Measurements from ENCODE around the gene SMARCA2. TPM values are rescaled to one million over a fixed set of nuclear protein-coding genes. Genes with fewer than 3 reads are reported as not detected.

Gene SMARCA2
- total RNA-seq, 1 donor from 2014 or later = 238 TPM

GRCh38 chr9:1986341-1986740 is 28.8 kb upstream of the SMARCA2 start:
- intact Hi-C loops (cut with micrococcal nuclease) = no loop called here
- TF ChIP-seq, protein P1, sequence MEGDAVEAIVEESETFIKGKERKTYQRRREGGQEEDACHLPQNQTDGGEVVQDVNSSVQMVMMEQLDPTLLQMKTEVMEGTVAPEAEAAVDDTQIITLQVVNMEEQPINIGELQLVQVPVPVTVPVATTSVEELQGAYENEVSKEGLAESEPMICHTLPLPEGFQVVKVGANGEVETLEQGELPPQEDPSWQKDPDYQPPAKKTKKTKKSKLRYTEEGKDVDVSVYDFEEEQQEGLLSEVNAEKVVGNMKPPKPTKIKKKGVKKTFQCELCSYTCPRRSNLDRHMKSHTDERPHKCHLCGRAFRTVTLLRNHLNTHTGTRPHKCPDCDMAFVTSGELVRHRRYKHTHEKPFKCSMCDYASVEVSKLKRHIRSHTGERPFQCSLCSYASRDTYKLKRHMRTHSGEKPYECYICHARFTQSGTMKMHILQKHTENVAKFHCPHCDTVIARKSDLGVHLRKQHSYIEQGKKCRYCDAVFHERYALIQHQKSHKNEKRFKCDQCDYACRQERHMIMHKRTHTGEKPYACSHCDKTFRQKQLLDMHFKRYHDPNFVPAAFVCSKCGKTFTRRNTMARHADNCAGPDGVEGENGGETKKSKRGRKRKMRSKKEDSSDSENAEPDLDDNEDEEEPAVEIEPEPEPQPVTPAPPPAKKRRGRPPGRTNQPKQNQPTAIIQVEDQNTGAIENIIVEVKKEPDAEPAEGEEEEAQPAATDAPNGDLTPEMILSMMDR (IDR thresholded peaks at IDR 0.05) = no peak
- Mint-ChIP-seq H3K27me3 (no peaks in the 10 kb centered on the region), H3K27ac (no peak overlapping the region), H3K36me3 (ENCODE audit: low read depth) (no peaks in the 10 kb centered on the region), H3K9me3 (no peaks in the 10 kb centered on the region), H3K4me3 (no peak overlapping the region), H3K4me1 (no peaks in the 10 kb centered on the region)
- ATAC-seq (ENCODE audit: low read depth) = no peak
- CTCF ChIA-PET = no interaction called here
- no peak for DNase-seq
- POLR2A ChIA-PET = no interaction called here

DNA sequence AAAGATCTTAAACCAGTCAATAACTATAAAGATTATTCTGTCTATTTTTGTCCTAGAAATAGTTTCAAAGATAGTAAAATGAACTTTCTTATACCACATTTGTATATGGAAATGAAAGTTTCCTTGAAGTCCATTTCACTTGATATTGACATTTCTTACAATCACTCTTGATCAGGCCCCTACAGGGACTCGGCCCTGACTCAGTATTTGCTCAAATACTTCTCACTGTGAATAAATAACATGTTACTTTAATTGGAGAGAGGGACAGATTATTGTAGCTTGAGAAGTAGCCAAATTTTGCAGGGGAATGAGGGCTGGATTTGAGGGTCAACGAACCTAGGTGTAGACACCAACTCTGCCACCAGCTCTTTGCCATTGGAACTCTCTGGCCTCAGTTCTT is 25.6 kb upstream of the SMARCA2 start:
- DNase-seq = no peak
- H3K4me3 Mint-ChIP-seq = no peak overlapping the region
- no peaks in the 10 kb centered on the region for H3K9me3 Mint-ChIP-seq
- H3K27ac Mint-ChIP-seq = no peak overlapping the region
- H3K4me1 Mint-ChIP-seq = no peaks in the 10 kb centered on the region
- no peak for ATAC-seq (ENCODE audit: low read depth)
- ChIA-PET POLR2A (no interaction called here), CTCF (no interaction called here)
- TF ChIP-seq, protein P1 (IDR thresholded peaks at IDR 0.05) = no peak
- H3K27me3 Mint-ChIP-seq = peaks cover 6% of the 10 kb centered on the region
- intact Hi-C loops (cut with micrococcal nuclease) = no loop called here
- no peaks in the 10 kb centered on the region for H3K36me3 Mint-ChIP-seq (ENCODE audit: low read depth)

DNA sequence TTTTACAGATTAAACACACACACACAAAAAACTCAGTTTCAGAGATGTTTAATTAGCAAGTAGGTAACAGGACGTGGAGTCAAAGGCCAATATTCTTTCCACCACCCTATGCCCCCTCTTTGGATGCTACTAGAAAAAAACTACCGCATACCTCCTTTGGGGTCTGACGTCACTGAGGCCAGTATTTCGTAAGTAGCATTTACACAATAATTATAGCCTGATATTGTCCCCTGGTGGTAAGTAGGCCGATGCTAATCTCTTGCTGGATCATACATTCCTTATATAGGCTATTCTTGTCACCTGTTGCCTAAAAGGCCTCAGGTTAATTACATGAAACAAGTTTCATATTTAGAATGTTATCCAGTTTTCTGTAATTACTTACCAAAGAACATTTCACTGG is 21.0 kb upstream of the SMARCA2 start:
- H3K27me3 Mint-ChIP-seq = peaks cover 9% of the 10 kb centered on the region
- ATAC-seq (ENCODE audit: low read depth) = no peak
- ChIA-PET CTCF (no interaction called here), POLR2A (no interaction called here)
- TF ChIP-seq, protein P1 (IDR thresholded peaks at IDR 0.05) = no peak
- no peak for DNase-seq
- H3K9me3 Mint-ChIP-seq = no peaks in the 10 kb centered on the region
- no peaks in the 10 kb centered on the region for H3K36me3 Mint-ChIP-seq (ENCODE audit: low read depth)
- H3K27ac Mint-ChIP-seq = no peak overlapping the region
- no peaks in the 10 kb centered on the region for H3K4me1 Mint-ChIP-seq
- no peak overlapping the region for H3K4me3 Mint-ChIP-seq
- intact Hi-C loops (cut with micrococcal nuclease) = no loop called here

GRCh38 chr9:1995084-1995483 is 20.1 kb upstream of the SMARCA2 start:
- POLR2A ChIA-PET = no interaction called here
- no peaks in the 10 kb centered on the region for H3K36me3 Mint-ChIP-seq (ENCODE audit: low read depth)
- TF ChIP-seq, protein P1 (IDR thresholded peaks at IDR 0.05) = no peak
- ATAC-seq (ENCODE audit: low read depth) (no peak), DNase-seq (no peak)
- intact Hi-C loops (cut with micrococcal nuclease) = no loop called here
- H3K9me3 Mint-ChIP-seq = no peaks in the 10 kb centered on the region
- H3K4me3 Mint-ChIP-seq = no peak overlapping the region
- H3K27ac Mint-ChIP-seq = no peak overlapping the region
- peaks cover 2% of the 10 kb centered on the region for H3K4me1 Mint-ChIP-seq
- CTCF ChIA-PET = no interaction called here
- peaks cover 9% of the 10 kb centered on the region for H3K27me3 Mint-ChIP-seq

DNA sequence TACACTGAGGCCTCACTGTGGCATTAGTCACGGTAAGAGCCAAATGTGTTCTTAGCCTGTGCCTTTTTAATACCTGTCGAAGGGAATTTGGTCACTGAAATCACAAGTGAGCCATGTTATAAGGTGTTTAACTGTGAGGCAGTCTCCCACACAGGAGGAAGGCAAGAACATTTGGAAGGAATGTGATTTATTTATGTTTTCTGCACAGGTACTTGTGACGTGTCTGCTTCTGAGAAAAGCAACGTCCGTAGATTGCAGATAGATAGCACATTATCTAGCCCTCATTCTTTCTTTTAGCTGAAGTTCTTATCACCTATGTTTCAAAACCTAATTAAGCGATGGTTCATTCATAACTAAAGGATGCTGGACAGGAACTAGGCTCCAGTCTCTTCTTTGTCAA is 19.0 kb upstream of the SMARCA2 start:
- TF ChIP-seq, protein P1 (IDR thresholded peaks at IDR 0.05) = no peak
- ATAC-seq (ENCODE audit: low read depth) (no peak), DNase-seq (no peak)
- intact Hi-C loops (cut with micrococcal nuclease) = no loop called here
- H3K27ac Mint-ChIP-seq = no peak overlapping the region
- no peak overlapping the region for H3K4me3 Mint-ChIP-seq
- H3K27me3 Mint-ChIP-seq = peaks cover 9% of the 10 kb centered on the region
- no peaks in the 10 kb centered on the region for H3K9me3 Mint-ChIP-seq
- ChIA-PET CTCF (no interaction called here), POLR2A (no interaction called here)
- H3K36me3 Mint-ChIP-seq (ENCODE audit: low read depth) = no peaks in the 10 kb centered on the region
- peaks cover 10% of the 10 kb centered on the region for H3K4me1 Mint-ChIP-seq

All from activated B cell treated with CpG ODN at 0.5 μM for 24 hours (primary cell).